Measurements from ENCODE around the gene MMP20. TPM values are rescaled to one million over a fixed set of nuclear protein-coding genes. Genes with fewer than 3 reads are reported as not detected.

MMP20 gene
- total RNA-seq, 2 experiments from 2014 or later, result not detected

DNA sequence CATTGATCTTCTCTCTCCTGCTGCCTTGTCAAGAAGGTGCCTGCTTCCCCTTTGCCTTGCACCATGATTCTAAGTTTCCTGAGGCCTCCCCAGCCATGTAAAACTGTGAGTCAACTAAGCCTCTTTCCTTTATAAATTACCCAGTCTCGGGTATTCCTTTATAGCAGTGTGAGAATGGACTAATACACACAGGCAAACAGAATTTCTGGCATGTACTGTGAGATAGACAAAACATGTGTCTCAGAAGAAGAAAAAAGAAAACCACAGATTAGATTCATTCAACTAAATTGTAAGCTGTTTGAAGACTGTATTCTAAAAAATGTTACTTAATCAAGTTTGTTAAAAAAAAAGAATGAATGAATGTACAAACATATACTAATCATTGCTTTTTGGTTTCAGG lies 1.5 kb upstream of the MMP20 start:
- Mint-ChIP-seq H3K9me3 (no peaks in the 10 kb centered on the region), H3K4me3 (no peak overlapping the region), H3K27me3 (peaks cover 7% of the 10 kb centered on the region), H3K36me3 (ENCODE audit: low read depth) (no peaks in the 10 kb centered on the region), H3K27ac (no peak overlapping the region), H3K4me1 (ENCODE audit: low read depth) (no peaks in the 10 kb centered on the region)
- TF ChIP-seq, protein P1, sequence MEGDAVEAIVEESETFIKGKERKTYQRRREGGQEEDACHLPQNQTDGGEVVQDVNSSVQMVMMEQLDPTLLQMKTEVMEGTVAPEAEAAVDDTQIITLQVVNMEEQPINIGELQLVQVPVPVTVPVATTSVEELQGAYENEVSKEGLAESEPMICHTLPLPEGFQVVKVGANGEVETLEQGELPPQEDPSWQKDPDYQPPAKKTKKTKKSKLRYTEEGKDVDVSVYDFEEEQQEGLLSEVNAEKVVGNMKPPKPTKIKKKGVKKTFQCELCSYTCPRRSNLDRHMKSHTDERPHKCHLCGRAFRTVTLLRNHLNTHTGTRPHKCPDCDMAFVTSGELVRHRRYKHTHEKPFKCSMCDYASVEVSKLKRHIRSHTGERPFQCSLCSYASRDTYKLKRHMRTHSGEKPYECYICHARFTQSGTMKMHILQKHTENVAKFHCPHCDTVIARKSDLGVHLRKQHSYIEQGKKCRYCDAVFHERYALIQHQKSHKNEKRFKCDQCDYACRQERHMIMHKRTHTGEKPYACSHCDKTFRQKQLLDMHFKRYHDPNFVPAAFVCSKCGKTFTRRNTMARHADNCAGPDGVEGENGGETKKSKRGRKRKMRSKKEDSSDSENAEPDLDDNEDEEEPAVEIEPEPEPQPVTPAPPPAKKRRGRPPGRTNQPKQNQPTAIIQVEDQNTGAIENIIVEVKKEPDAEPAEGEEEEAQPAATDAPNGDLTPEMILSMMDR (IDR thresholded peaks at IDR 0.05), result no peak
- POLR2A ChIA-PET, result no interaction called here
- CTCF ChIA-PET, result no interaction called here
- intact Hi-C loops (cut with micrococcal nuclease), result no loop called here
- no peak for DNase-seq
- no peak for ATAC-seq

DNA sequence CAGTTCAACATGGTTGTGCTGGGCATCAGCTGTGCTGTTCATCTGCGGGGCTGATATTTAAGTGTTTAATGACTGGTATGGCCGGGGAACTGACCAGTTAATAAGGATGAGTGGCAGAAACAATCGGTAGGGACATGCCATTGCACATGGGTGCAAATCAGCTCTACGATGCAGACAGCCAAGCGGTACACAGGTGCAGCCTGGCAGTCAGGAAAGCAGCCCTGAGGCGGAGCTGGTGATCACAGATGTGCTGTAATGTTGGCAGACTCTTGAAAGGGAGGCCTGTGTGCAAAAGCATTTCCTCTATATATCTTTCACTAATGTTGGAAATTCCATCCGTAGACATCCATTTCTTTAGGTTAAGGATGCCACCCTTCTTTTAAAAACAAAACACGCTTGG lies 1.1 kb downstream of the MMP20 start:
- DNase-seq (no peak), ATAC-seq (no peak)
- TF ChIP-seq, protein P1 (IDR thresholded peaks at IDR 0.05), result no peak
- intact Hi-C loops (cut with micrococcal nuclease), result no loop called here
- H3K4me1 Mint-ChIP-seq (ENCODE audit: low read depth), result no peaks in the 10 kb centered on the region
- no peak overlapping the region for H3K27ac Mint-ChIP-seq
- ChIA-PET CTCF (interaction anchor here (3.3 to 3.8 kb wide), 2 partner anchors 11 to 42 kb away, joined by 15 to 19 read pairs; no protein-coding TSS in a partner anchor), POLR2A (interaction anchor here (0.6 kb wide), 1 partner anchor 9 kb away, joined by 3 read pairs; no protein-coding TSS in a partner anchor)
- H3K36me3 Mint-ChIP-seq (ENCODE audit: low read depth), result no peaks in the 10 kb centered on the region
- H3K27me3 Mint-ChIP-seq, result peaks cover 7% of the 10 kb centered on the region
- no peaks in the 10 kb centered on the region for H3K9me3 Mint-ChIP-seq
- no peak overlapping the region for H3K4me3 Mint-ChIP-seq

DNA sequence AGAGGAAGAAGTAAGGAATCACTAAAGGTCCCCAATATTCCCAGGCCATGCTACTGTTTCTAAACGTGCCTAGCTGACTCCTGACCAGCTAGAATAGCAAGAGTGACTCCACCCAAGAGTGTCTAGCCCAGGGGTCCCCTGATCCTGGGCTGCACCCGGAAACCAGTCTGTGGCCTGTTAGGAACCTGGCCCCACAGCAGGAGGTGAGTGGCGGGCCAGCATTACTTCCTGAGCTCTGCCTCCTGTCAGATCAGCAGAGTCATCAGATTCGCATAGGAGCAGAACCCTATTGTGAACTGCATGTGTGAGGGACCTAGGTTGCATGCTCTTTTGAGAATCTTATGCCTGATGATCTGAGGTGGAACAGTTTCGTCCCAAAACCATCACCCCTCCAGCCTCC lies 2.0 kb downstream of the MMP20 start:
- POLR2A ChIA-PET, result interaction anchor here (0.6 to 1.4 kb wide), 2 partner anchors 8 to 10 kb away, joined by 3 to 5 read pairs; no protein-coding TSS in a partner anchor
- Mint-ChIP-seq H3K27me3 (peaks cover 6% of the 10 kb centered on the region), H3K4me3 (no peak overlapping the region), H3K36me3 (ENCODE audit: low read depth) (no peaks in the 10 kb centered on the region), H3K4me1 (ENCODE audit: low read depth) (no peaks in the 10 kb centered on the region), H3K9me3 (no peaks in the 10 kb centered on the region), H3K27ac (no peak overlapping the region)
- CTCF ChIA-PET, result interaction anchor here (1.5 to 3.8 kb wide), 3 partner anchors 10 to 43 kb away, joined by 4 to 19 read pairs (median 15); no protein-coding TSS in a partner anchor
- TF ChIP-seq, protein P1 (IDR thresholded peaks at IDR 0.05), result no peak
- intact Hi-C loops (cut with micrococcal nuclease), result no loop called here
- ATAC-seq (no peak), DNase-seq (no peak)

DNA sequence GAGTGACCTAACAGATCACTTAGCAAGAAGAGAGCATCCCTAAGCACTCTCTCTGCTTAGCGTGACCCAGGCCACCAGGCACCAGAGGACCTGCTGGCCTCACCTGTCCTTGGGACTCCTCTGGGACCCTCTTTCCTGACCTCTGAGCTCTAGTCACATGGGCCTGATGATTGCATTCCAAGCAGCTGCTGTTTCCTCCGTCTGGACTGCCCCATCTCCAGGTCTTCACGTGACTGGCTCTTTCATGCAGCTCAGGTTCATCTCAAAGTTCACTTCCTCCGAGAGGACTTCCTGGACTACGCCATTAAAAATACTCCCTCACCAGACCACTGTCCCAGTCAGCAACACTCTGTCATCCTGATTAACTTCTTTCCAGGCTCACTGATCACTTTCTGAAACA lies 2.9 kb downstream of the MMP20 start:
- CTCF ChIA-PET, result interaction anchor here (1.5 to 3.8 kb wide), 3 partner anchors 9 to 44 kb away, joined by 4 to 19 read pairs (median 12); no protein-coding TSS in a partner anchor
- peaks cover 6% of the 10 kb centered on the region for H3K27me3 Mint-ChIP-seq
- no peak overlapping the region for H3K4me3 Mint-ChIP-seq
- POLR2A ChIA-PET, result interaction anchor here (1.4 kb wide), 1 partner anchor 9 kb away, joined by 5 read pairs; no protein-coding TSS in a partner anchor
- intact Hi-C loops (cut with micrococcal nuclease), result no loop called here
- H3K4me1 Mint-ChIP-seq (ENCODE audit: low read depth), result no peaks in the 10 kb centered on the region
- TF ChIP-seq, protein P1 (IDR thresholded peaks at IDR 0.05), result no peak
- H3K27ac Mint-ChIP-seq, result no peak overlapping the region
- DNase-seq (no peak), ATAC-seq (no peak)
- H3K9me3 Mint-ChIP-seq, result no peaks in the 10 kb centered on the region
- H3K36me3 Mint-ChIP-seq (ENCODE audit: low read depth), result no peaks in the 10 kb centered on the region

DNA sequence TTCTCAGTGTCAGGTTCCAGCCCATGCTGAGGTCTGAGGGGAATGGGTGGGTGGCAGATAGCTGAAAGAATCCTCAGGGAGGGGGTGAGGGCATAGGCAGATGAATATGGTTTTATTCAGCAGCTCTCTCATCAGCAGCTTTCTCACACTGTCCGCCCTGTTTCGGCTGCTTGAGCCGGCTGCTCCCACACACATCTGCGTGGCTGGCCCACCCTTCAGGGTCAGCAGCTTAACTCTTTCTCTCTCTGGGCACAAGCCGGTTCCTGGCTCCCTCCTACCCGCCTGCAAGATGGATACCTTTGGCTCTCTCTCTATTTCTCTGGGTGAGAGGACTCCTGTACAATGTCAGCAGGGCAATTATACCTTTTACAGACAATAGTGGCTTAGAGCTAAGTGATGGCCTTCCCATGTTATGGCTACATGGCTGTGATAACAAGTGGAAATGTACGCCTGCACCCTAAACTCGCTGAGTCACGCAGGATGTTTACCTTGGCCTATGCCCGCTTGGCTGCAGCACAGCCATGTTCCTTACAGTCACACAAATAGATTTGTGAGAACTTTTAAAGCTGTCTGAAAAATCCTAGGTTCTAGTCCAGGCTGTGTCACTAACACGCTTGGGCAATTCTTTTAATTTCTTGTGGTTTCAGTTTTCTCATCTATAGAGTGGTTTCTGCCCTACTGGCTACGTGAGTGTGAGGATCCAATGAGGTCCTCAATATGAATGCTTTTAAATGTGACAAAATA lies 4.1 kb downstream of the MMP20 start:
- TF ChIP-seq, protein P1 (IDR thresholded peaks at IDR 0.05), result no peak
- POLR2A ChIA-PET, result no interaction called here
- no peak for DNase-seq
- H3K4me1 Mint-ChIP-seq (ENCODE audit: low read depth), result no peaks in the 10 kb centered on the region
- no peak for ATAC-seq
- intact Hi-C loops (cut with micrococcal nuclease), result no loop called here
- no peaks in the 10 kb centered on the region for H3K9me3 Mint-ChIP-seq
- peaks cover 3% of the 10 kb centered on the region for H3K27me3 Mint-ChIP-seq
- H3K4me3 Mint-ChIP-seq, result no peak overlapping the region
- CTCF ChIA-PET, result interaction anchor here (0.7 to 3.8 kb wide), 4 partner anchors 8 to 278 kb away, joined by 3 to 19 read pairs (median 8); no protein-coding TSS in a partner anchor
- no peak overlapping the region for H3K27ac Mint-ChIP-seq
- no peaks in the 10 kb centered on the region for H3K36me3 Mint-ChIP-seq (ENCODE audit: low read depth)
